PC-9 (cell line): Measurements from ENCODE around the gene SEPTIN11. TPM values are rescaled to one million over a fixed set of nuclear protein-coding genes. Genes with fewer than 3 reads are reported as not detected.

Experiments used
- BruUV-seq: library from RNA; stranded (reverse); fragments of 400-500 nt; replicated peaks from 2 replicates; lab custom pipeline; 2021; lab: Mats Ljungman, UMichigan
- CTCF ChIA-PET: fragments of 300-600 bp; sonication (Branson Sonifier 250); formaldehyde crosslinking; loops from one replicate; lab custom pipeline; 2022; ENCODE audit warnings: antibody characterized with exemption; lab: Charles Lee
- POLR2A ChIA-PET: fragments of 300-600 bp; sonication (Branson Sonifier 250); formaldehyde crosslinking; loops from one replicate; lab custom pipeline; 2022; ENCODE audit warnings: antibody characterized with exemption; ENCODE audit not compliant: unreplicated experiment; lab: Charles Lee
- DNase-seq, 2 experiments: peaks; one replicate each; pipeline versions ENCODE4 v3.0.0 to v3.0.0-alpha.2; 2015 to 2022; ENCODE audit warnings: mixed read lengths in 1 of 2
- H2AFZ ChIP-seq: fragments of 200-600 bp; sonication (generic); 2 replicates; pipeline ENCODE4 v1.8.1; 2017; ENCODE audit warnings: antibody characterized with exemption
- H3F3A ChIP-seq: fragments of 200-600 bp; sonication (generic); 2 replicates; pipeline ENCODE4 v1.8.1; 2017; ENCODE audit warnings: antibody characterized with exemption, mild to moderate bottlenecking, low read depth; ENCODE audit not compliant: insufficient read depth
- H3K27ac ChIP-seq: fragments of 200-600 bp; sonication (generic); 2 replicates; pipeline ENCODE4 v1.6.1; 2016; ENCODE audit warnings: mixed run types
- H3K27me3 ChIP-seq: fragments of 200-600 bp; sonication (generic); 2 replicates; pipeline ENCODE4 v1.6.1; 2016; ENCODE audit warnings: low read depth, mixed run types; ENCODE audit not compliant: insufficient read depth
- H3K36me3 ChIP-seq: fragments of 200-600 bp; sonication (generic); 2 replicates; pipeline ENCODE4 v1.6.1; 2016; ENCODE audit warnings: low read depth, mixed run types
- H3K4me1 ChIP-seq: fragments of 200-600 bp; sonication (generic); replicated peaks from 2 replicates; pipeline ENCODE4 v1.6.1; 2016; ENCODE audit warnings: mixed run types; ENCODE audit not compliant: insufficient read depth
- H3K4me2 ChIP-seq: fragments of 200-600 bp; sonication (generic); 2 replicates; pipeline ENCODE4 v1.6.1; 2017; ENCODE audit warnings: mixed run types
- H3K4me3 ChIP-seq: fragments of 200-600 bp; sonication (generic); 2 replicates; pipeline ENCODE4 v1.6.1; 2016; ENCODE audit warnings: mixed run types
- H3K79me2 ChIP-seq: fragments of 200-600 bp; sonication (generic); 2 replicates; pipeline ENCODE4 v1.6.1; 2017; ENCODE audit warnings: low read depth, mixed run types
- H3K9me2 ChIP-seq: fragments of 200-600 bp; sonication (generic); 2 replicates; pipeline ENCODE4 v1.8.1; 2017; ENCODE audit warnings: mild to moderate bottlenecking; ENCODE audit not compliant: insufficient read depth
- H3K9me3 ChIP-seq: fragments of 200-600 bp; sonication (generic); 2 replicates; pipeline ENCODE4 v1.8.1; 2016; ENCODE audit warnings: low read depth; ENCODE audit not compliant: insufficient read depth
- H4K20me1 ChIP-seq: fragments of 200-600 bp; sonication (generic); 2 replicates; pipeline ENCODE4 v1.8.1; 2017; ENCODE audit not compliant: insufficient read depth
- CTCF ChIP-seq: fragments of 200-600 bp; sonication (generic); conservative IDR thresholded peaks from 2 replicates; pipeline ENCODE4 v1.6.1; 2017; ENCODE audit warnings: mixed run types, antibody characterized with exemption, mild to moderate bottlenecking, moderate library complexity
- EZH2 ChIP-seq: fragments of 200-600 bp; sonication (generic); IDR thresholded peaks from 2 replicates; pipeline ENCODE4 v1.8.0; 2017; ENCODE audit warnings: antibody characterized with exemption, low read depth
- intact Hi-C: fragments of 100-400 bp; cut with micrococcal nuclease; formaldehyde crosslinking; loops from one replicate; pipeline ENCODE4 v1.10.0; 2022; ENCODE audit not compliant: unreplicated experiment
- total RNA-seq: library from RNA; stranded (reverse); gene quantifications from 2 replicates; pipeline ENCODE4 v1.2.3, GENCODE V29; 2021

The SEPTIN11 gene
- total RNA-seq, 1 experiment from 2014 or later, result 48.1 TPM

- no TSS peak for BruUV-seq
- H3K36me3 ChIP-seq, result no peaks in the 10 kb centered on the region
- H2AFZ ChIP-seq, result no peak overlapping the region
- no peaks in the 10 kb centered on the region; the same call in 1 of the 2 replicates for H3K9me2 ChIP-seq
- DNase-seq, result no peak
- H3K9me3 ChIP-seq, result no peaks in the 10 kb centered on the region
- H3K4me3 ChIP-seq, result no peak overlapping the region
- H3K79me2 ChIP-seq, result 0 out of 2 replicates have a peak, but pooled peaks cover 5% of the 10 kb centered on the region
- H3F3A ChIP-seq, result no peaks in the 10 kb centered on the region
- POLR2A ChIA-PET, result no interaction called here
- TF ChIP-seq CTCF (no peak), EZH2 (no peak)
- intact Hi-C loops, result no loop called here
- no peak overlapping the region for H3K4me2 ChIP-seq
- H3K4me1 ChIP-seq, result no peaks in the 10 kb centered on the region
- no peaks in the 10 kb centered on the region for H4K20me1 ChIP-seq
- H3K27ac ChIP-seq, result no peak overlapping the region
- H3K27me3 ChIP-seq, result no peaks in the 10 kb centered on the region
- CTCF ChIA-PET, result no interaction called here
Measured at GRCh38 chr4:76969495-76969894, 19.9 kb downstream of the SEPTIN11 start.

- H3K4me1 ChIP-seq, result no peaks in the 10 kb centered on the region
- POLR2A ChIA-PET, result no interaction called here
- H3K79me2 ChIP-seq, result 0 out of 2 replicates have a peak, but pooled peaks cover 5% of the 10 kb centered on the region
- H3F3A ChIP-seq, result no peaks in the 10 kb centered on the region
- H3K27me3 ChIP-seq, result no peaks in the 10 kb centered on the region
- intact Hi-C loops, result no loop called here
- CTCF ChIA-PET, result no interaction called here
- no peaks in the 10 kb centered on the region for H3K9me3 ChIP-seq
- H3K36me3 ChIP-seq, result no peaks in the 10 kb centered on the region
- H3K9me2 ChIP-seq, result no peaks in the 10 kb centered on the region; the same call in 1 of the 2 replicates
- DNase-seq, result no peak
- H3K27ac ChIP-seq, result no peak overlapping the region
- TF ChIP-seq EZH2, result no peak
- no peak for TF ChIP-seq CTCF
- no peak overlapping the region for H3K4me2 ChIP-seq
- H4K20me1 ChIP-seq, result no peaks in the 10 kb centered on the region
- no peak overlapping the region for H2AFZ ChIP-seq
- no peak overlapping the region for H3K4me3 ChIP-seq
- no TSS peak for BruUV-seq
Measured at GRCh38 chr4:76969941-76970529, 20.5 kb downstream of the SEPTIN11 start.

- intact Hi-C loops, result no loop called here
- ChIA-PET POLR2A (no interaction called here), CTCF (no interaction called here)
- BruUV-seq, result no TSS peak
- Histone ChIP-seq H3K79me2 (no peaks in the 10 kb centered on the region), H2AFZ (no peak overlapping the region), H3K4me3 (no peak overlapping the region), H3K36me3 (no peaks in the 10 kb centered on the region), H3K27me3 (no peaks in the 10 kb centered on the region), H3F3A (peaks cover 3% of the 10 kb centered on the region; the same call in 1 of the 2 replicates), H3K27ac (no peak overlapping the region), H4K20me1 (no peaks in the 10 kb centered on the region), H3K4me2 (no peak overlapping the region), H3K9me2 (no peaks in the 10 kb centered on the region; the same call in 1 of the 2 replicates), H3K4me1 (peaks cover 8% of the 10 kb centered on the region), H3K9me3 (no peaks in the 10 kb centered on the region)
- TF ChIP-seq CTCF (no peak), EZH2 (no peak)
- no peak for DNase-seq
Measured at GRCh38 chr4:76972306-76972705, 22.8 kb downstream of the SEPTIN11 start.
